ENCODE measurements around the gene MYL12B. TPM values are rescaled to one million over a fixed set of nuclear protein-coding genes. Genes with fewer than 3 reads are reported as not detected.

MYL12B gene
- total RNA-seq, 4 donors from 2014 or later, result 261 to 505 (median 275) TPM

DNA sequence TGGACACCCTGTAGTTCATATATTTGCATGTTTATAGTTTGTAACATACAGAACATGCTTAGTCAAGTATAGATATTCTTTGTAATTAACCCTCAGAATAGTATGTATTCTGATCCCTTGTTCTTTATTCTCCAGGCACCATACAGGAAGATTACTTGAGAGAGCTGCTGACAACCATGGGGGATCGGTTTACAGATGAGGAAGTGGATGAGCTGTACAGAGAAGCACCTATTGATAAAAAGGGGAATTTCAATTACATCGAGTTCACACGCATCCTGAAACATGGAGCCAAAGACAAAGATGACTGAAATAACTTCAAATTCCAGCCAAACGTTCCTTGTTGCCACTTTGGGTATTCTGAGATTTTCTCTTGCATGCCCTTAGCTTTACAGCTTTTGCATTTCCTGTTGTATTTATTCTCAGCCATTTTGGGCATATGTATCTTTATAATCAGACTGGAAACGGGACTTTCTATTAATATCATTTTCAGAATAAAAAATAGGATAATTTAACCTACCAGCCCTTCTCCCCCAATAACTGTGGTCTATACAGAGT, 6.2 kb upstream of the MYL12B start:
- TF ChIP-seq, protein P1, sequence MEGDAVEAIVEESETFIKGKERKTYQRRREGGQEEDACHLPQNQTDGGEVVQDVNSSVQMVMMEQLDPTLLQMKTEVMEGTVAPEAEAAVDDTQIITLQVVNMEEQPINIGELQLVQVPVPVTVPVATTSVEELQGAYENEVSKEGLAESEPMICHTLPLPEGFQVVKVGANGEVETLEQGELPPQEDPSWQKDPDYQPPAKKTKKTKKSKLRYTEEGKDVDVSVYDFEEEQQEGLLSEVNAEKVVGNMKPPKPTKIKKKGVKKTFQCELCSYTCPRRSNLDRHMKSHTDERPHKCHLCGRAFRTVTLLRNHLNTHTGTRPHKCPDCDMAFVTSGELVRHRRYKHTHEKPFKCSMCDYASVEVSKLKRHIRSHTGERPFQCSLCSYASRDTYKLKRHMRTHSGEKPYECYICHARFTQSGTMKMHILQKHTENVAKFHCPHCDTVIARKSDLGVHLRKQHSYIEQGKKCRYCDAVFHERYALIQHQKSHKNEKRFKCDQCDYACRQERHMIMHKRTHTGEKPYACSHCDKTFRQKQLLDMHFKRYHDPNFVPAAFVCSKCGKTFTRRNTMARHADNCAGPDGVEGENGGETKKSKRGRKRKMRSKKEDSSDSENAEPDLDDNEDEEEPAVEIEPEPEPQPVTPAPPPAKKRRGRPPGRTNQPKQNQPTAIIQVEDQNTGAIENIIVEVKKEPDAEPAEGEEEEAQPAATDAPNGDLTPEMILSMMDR (IDR thresholded peaks at IDR 0.05; ENCODE audit: low read depth), result no peak

DNA sequence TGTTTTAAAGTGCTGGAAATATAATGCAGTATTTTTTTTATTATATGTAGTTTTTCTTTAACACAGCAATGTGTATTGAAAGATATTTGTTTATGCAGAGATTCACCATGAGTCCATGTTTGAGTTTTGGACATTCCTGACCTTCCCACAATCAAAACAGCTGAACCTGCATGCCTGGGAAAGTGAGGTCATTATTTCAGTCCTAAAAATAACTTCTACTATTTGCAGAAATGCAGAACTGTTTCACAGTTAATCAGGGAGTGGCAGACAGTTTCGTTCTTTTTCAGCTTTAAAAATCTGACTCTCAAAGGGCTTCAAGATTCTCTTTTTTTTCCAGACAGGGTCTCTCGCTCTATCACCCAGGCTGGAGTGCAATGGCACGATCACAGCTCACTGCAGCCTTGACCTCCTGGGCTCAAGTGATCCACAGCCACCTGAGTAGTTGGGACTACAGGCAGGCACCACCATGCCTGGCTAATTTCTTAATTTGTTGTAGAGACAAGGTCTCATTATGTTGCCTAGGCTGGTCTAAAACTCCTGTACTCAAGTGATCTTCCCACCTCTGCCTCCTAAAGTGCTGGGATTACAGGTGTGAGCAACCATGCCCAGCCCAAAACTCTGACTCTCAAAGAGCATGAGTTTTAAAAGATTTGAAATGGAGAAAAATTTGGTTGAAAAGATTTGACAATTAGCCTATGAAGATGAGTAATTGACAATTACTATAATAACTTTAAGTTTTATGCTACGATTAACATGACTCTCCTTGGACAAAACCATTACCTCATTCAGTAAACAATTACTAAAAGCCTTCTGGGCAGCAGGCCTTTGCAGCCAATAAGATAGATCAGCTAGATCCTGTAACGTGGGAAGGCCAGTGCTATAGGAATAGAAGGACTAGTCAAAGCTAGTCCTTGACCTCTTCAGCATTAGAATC, 5.0 kb upstream of the MYL12B start:
- TF ChIP-seq, protein P1 (IDR thresholded peaks at IDR 0.05; ENCODE audit: low read depth), result no peak

DNA sequence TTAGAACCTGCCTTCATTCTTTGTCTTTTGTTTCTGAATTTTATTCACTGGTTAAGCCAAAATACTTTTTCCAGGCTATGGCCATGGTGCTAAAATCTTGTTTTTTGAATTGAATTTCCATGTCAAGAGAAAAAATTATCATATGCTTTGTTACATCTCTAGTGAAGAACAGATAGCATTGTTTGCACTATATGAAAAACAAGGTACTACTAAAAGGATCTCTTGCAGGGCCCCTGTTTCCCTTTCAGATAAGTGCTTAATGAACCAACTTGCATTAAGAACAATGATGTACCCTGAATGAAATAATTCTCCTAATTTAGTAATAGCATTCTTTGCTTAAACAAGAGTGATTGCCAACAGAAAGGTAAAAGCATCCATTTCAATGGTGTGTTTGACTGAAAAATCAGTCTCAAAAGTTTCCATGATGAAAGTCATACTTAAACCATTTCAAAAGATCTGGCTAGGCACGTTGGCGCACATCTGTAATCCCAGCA, 4.3 kb upstream of the MYL12B start:
- TF ChIP-seq, protein P1 (IDR thresholded peaks at IDR 0.05; ENCODE audit: low read depth), result no peak

DNA sequence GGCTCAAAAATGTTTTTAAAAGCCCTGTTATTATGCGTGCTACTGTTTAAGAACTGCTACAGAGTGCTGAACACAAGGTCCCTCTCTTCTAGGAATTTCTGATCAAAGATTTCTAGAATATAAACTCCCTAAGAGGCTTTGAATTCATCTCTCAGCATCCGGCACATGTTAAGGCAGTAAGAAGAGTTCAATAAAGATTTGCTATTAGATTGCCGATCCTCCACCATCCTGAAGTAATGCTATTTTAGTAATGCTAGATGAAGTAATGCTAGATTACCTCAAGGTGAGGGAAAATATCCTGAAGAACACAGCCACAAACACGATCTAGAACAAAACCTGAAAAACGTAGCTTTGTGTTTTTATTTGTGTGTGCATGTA, 949 bp upstream of the MYL12B start:
- TF ChIP-seq, protein P1 (IDR thresholded peaks at IDR 0.05; ENCODE audit: low read depth), result no peak

DNA sequence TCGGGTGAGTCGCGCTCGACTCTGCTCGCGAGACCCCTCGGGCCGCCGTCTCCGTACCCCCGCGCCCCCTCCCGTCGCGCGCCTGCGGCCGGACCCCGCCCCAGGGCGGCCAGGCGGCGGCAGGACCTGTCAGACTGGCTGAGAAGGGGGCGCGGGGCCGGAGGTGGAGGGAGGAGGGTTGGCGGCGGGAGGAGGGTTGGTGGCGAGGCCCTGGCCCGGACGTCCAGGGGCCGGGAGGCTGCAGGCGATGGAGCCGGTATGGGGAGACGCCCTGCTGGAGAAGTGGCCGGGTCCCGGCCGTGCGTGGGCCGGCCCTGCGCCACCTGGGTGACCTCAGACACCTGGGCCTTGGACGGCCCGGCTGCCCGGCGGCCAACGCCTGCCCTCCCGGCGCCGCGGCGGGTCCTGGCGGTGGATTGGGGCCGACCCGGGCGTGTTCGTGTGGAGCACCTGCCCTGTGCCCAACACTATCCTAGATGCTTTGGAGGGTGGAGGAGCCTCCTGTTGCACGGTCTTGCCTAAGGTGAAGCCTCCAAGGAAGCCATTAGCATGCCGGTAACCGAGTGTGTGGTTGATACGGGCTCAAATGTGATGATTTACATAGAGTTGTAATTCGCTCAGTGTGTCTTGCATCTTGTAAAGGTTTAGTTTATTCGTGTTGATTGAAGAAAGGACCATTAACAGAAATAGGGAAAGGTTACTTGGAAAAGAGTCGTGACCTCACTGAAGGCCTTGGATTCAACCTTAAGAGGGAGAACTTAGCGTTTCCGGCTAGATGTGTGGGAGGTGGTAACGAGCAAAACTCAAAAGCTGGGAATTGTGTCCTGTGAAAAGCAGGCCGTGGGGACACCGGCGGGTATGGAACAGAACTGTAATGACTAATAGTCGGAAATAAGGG, 550 bp downstream of the MYL12B start:
- TF ChIP-seq, protein P1 (IDR thresholded peaks at IDR 0.05; ENCODE audit: low read depth), result no peak

DNA sequence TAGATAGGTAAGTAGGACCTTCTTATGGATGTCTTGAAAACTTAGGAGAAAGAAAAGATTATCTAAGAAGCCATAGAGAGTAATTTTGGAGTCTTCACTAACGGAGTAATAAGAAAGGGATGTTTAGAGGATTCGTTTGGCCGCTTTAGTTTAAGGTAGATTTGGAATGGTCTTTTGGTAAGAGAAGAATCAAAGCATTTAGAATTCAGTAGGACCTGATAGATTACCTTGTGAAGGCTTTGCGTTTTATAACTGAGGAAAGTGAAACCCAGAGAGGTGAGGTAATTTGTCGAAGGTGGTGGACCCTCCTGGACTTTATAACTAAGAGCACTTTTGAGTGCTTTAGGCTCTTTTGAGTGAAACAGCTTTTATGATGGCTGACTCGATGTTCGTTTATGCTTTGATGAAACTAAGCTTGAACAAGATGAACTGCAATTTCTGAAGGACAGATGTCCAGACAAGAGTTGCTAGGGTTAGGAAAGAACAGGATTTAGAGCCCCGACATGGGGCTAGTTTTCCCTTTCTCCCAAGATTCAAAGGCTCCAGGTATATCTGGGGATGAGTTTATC, 1.3 kb downstream of the MYL12B start:
- TF ChIP-seq, protein P1 (IDR thresholded peaks at IDR 0.05; ENCODE audit: low read depth), result no peak

Measured in subcutaneous adipose tissue (tissue), 4 donors.